Measurements from ENCODE around the gene FOXC1. TPM values are rescaled to one million over a fixed set of nuclear protein-coding genes. Genes with fewer than 3 reads are reported as not detected.
A peak's percentile ranks its signal among the peaks of the same experiment; 100 is the strongest.

The FOXC1 gene
- total RNA-seq, 6 donors from 2014 or later: 0.22 to 5.5 (median 2.2) TPM

DNA sequence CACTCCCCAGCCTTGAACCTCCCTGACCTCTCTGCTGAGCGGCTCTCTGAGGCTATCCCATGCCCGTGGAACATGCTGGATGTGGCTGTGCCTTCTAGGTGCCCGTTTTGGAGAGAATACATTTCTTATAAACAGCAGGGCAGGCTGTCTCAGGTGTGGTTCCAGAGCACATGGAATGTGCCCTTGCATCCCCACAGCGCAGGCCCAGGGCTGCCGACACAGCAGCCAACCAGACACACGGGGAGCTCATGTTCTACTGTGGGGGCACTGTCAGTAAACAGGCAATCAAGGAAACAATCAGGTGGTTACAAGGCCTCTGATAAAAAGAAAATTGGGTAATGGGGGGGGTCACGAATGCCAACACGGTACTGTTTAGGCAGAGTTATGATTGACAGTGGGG is 30.8 kb downstream of the FOXC1 start:
- H3K27ac ChIP-seq: no peak overlapping the region
- no peak for ATAC-seq (ENCODE audit: low FRiP score in 2 of 2)
- H3K27me3 ChIP-seq: no peaks in the 10 kb centered on the region
- H3K4me3 ChIP-seq: no peak overlapping the region
- TF ChIP-seq POLR2A (IDR thresholded peaks at IDR 0.05) (no peak), EP300 (IDR thresholded peaks at IDR 0.05) (no peak), POLR2AphosphoS5 (IDR thresholded peaks at IDR 0.05) (no peak)
- TF ChIP-seq, protein P1, sequence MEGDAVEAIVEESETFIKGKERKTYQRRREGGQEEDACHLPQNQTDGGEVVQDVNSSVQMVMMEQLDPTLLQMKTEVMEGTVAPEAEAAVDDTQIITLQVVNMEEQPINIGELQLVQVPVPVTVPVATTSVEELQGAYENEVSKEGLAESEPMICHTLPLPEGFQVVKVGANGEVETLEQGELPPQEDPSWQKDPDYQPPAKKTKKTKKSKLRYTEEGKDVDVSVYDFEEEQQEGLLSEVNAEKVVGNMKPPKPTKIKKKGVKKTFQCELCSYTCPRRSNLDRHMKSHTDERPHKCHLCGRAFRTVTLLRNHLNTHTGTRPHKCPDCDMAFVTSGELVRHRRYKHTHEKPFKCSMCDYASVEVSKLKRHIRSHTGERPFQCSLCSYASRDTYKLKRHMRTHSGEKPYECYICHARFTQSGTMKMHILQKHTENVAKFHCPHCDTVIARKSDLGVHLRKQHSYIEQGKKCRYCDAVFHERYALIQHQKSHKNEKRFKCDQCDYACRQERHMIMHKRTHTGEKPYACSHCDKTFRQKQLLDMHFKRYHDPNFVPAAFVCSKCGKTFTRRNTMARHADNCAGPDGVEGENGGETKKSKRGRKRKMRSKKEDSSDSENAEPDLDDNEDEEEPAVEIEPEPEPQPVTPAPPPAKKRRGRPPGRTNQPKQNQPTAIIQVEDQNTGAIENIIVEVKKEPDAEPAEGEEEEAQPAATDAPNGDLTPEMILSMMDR (IDR thresholded peaks at IDR 0.05): no peak
- H3K9me3 ChIP-seq: no peaks in the 10 kb centered on the region
- H3K4me1 ChIP-seq: peaks cover 0 to 2% (median 0%) of the 10 kb centered on the region in 4 donors
- no peaks in the 10 kb centered on the region for H3K36me3 ChIP-seq
- no peak for DNase-seq
- WGBS, 2 donors: 94 to 96% methylated on average over 8 of the region's 8 CpGs

DNA sequence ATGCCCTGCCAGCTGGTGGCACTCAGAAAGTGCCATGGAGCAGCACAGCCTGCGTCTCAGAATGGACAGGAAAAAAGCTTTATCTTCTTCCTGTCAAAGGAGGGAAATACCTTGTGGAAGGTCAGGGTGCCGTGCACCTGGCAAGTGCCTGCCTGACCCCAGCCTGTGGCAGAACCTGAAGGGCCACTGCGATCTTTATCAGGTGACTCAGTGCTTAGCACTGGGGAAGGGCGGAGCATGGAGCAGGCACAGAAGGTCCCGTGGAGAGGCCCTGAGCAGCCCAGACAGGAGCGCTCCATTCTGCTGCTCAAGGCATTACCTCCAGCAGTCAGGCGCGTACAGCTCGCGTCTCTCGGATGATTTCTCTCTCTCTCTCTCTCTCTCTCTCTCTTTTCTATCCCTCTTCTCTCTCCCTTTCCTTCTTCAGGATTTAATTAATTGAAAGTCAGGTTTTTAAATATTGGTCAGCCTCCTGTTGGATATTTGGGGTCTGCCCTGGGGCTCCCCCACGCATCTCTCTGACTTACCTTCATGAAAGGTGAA is 31.7 kb downstream of the FOXC1 start:
- Histone ChIP-seq H3K9me3 (no peaks in the 10 kb centered on the region), H3K27ac (no peak overlapping the region), H3K27me3 (no peaks in the 10 kb centered on the region), H3K36me3 (no peaks in the 10 kb centered on the region), H3K4me3 (no peak overlapping the region), H3K4me1 (no peaks in the 10 kb centered on the region)
- TF ChIP-seq POLR2AphosphoS5 (IDR thresholded peaks at IDR 0.05) (no peak), EP300 (IDR thresholded peaks at IDR 0.05) (no peak), POLR2A (IDR thresholded peaks at IDR 0.05) (no peak)
- TF ChIP-seq, protein P1 (IDR thresholded peaks at IDR 0.05): no peak
- ATAC-seq (ENCODE audit: low FRiP score in 2 of 2) (peak in 1 of 2 donors; percentile 82), DNase-seq (peak in 1 of 2 donors; percentile 82)
- 72% methylated on average over 12 of the region's 12 CpGs for WGBS, 2 donors

DNA sequence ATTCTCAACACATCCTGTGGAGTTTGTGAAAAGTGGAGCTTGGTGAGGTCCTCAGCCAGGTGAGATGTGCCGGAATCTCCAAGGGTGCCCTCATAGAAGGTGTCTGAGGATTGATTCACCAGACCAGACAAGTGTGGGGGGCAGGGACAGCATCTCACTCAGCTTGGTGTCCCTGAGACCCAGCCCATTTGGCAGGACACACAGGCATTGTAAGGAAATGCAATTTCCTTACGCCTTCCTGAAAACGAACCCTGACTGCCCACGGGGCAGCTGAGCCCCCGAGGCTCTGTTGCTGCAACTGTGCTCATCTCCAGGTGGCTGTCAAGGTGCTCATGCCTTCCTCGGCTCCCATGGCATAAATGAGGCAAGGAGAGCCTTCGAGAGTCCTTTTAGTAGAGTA is 33.4 kb downstream of the FOXC1 start:
- TF ChIP-seq POLR2AphosphoS5 (IDR thresholded peaks at IDR 0.05) (no peak), POLR2A (IDR thresholded peaks at IDR 0.05) (no peak), EP300 (IDR thresholded peaks at IDR 0.05) (no peak)
- TF ChIP-seq, protein P1 (IDR thresholded peaks at IDR 0.05): no peak
- ATAC-seq (ENCODE audit: low FRiP score in 2 of 2): no peak
- WGBS, 2 donors: 60 to 62% methylated on average over 5 to 7 of the region's 7 CpGs
- DNase-seq: no peak
- Histone ChIP-seq H3K9me3 (no peaks in the 10 kb centered on the region), H3K36me3 (no peaks in the 10 kb centered on the region), H3K4me3 (no peak overlapping the region), H3K4me1 (no peaks in the 10 kb centered on the region), H3K27me3 (no peaks in the 10 kb centered on the region), H3K27ac (no peak overlapping the region)

DNA sequence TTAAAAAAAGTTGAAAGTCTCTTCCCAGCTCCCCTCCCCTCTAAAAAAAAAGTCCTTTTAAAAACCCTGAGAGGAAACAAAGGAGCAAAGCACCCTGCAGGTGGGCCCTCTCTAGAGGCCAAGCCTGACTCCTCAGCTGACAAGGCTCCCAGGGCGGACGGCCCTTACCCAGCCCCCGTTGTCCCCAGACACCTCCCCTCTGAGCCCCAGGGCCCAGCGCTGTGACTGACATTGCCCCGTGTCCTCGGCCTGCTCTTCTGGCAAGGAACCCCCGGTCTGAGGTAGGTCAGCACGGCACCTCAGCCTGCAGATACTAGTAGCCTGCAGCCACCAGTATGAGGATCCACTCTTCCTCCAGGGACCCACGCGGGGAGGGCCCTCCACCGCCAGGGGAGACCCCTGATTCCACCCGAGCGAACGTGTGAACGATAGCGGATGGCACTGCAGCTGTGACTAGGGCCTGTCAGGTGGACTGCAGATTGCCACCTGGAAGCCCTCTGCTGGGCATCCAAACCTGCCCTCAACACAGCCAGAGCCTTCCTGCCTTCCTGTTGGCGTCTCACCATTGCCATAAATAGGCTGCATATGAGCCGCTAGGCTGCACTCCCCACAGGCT is 34.2 kb downstream of the FOXC1 start:
- no peaks in the 10 kb centered on the region for H3K36me3 ChIP-seq
- H3K4me1 ChIP-seq: no peaks in the 10 kb centered on the region
- ATAC-seq (ENCODE audit: low FRiP score in 2 of 2) (no peak), DNase-seq (peak in 1 of 2 donors; percentile 56)
- no peaks in the 10 kb centered on the region for H3K9me3 ChIP-seq
- H3K4me3 ChIP-seq: no peak overlapping the region
- H3K27ac ChIP-seq: no peak overlapping the region
- TF ChIP-seq POLR2AphosphoS5 (IDR thresholded peaks at IDR 0.05): no peak
- no peak for TF ChIP-seq POLR2A (IDR thresholded peaks at IDR 0.05)
- TF ChIP-seq, protein P1 (IDR thresholded peaks at IDR 0.05): no peak
- no peak for TF ChIP-seq EP300 (IDR thresholded peaks at IDR 0.05)
- 90 to 92% methylated on average over 8 to 18 of the region's 18 CpGs for WGBS, 2 donors
- H3K27me3 ChIP-seq: no peaks in the 10 kb centered on the region
